ENCODE results near the gene PREX1.

PREX1 gene

DNA sequence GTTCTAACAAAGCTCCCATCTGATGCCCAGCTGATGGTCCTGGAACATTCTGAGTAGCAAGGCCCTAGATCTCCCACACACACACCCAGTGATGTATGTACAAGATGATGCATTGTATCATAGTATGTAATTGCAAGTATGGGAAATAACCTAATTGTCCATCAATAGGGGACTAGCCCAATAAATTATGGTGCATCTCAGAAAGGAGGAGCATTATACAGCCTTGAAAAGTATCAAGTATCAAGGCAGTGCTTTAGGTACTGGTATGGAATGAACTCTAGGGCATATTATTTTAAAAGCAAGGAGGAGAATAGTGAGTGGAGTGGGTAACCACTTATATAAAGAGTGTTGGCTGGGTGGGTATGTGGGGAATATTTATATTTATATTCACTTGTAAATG lies 24.8 kb upstream of the PREX1 start:
- ChIA-PET CTCF (no interaction called here), POLR2A (no interaction called here)
- no peak overlapping the region for H3K27ac ChIP-seq (ENCODE audit: insufficient read depth in 1 of 2, low read depth in 1 of 2, low read length in 2 of 2, poor library complexity in 1 of 2, severe bottlenecking in 2 of 2)
- H3K36me3 ChIP-seq (ENCODE audit: control insufficient read depth in 4 of 4, insufficient read depth in 4 of 4, low read length in 3 of 4) = no peaks in the 10 kb centered on the region
- no peak for DNase-seq
- no peaks in the 10 kb centered on the region for H3K9me3 ChIP-seq (ENCODE audit: control extremely low read depth in 1 of 5, control insufficient read depth in 4 of 5, insufficient read depth in 2 of 5, low read depth in 1 of 5, low read length in 4 of 5)
- no peaks in the 10 kb centered on the region for H3K27me3 ChIP-seq (replicated peaks in 2 of 5; ENCODE audit: control insufficient read depth in 4 of 5, insufficient read depth in 5 of 5, low read length in 4 of 5)
- H3K4me3 ChIP-seq (ENCODE audit: control insufficient read depth in 1 of 7, extremely low read depth in 1 of 7, insufficient read depth in 4 of 7, low read depth in 2 of 7, low read length in 6 of 7) = no peak overlapping the region
- H3K4me1 ChIP-seq (ENCODE audit: control extremely low read depth in 1 of 4, control insufficient read depth in 4 of 4, insufficient read depth in 4 of 4, low read length in 3 of 4) = peaks cover 2 to 37% (median 32%) of the 10 kb centered on the region in 4 experiments

DNA sequence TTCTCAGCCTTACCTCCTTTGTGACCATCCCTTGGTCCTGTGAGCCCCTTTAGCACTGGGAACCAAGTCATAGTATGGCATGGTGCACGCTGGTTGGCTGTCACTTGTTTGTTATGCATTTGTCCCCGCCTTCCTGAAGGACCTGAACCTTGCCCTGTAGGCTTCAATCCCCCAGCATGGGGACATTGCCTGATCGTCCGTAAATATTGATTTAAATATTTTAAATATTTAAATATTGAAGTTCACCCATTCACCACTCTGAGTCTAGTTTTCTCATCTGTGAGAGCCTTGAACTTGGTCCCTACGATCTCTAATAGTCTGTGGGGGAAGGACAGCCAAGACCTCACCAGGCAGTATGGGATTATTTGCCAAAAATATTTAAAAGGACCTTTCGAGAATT lies 23.8 kb upstream of the PREX1 start:
- H3K4me3 ChIP-seq (ENCODE audit: control insufficient read depth in 1 of 7, extremely low read depth in 1 of 7, insufficient read depth in 4 of 7, low read depth in 2 of 7, low read length in 6 of 7) = no peak overlapping the region
- 100% methylated on average over 2 of the region's 6 CpGs for WGBS (ENCODE audit: insufficient coverage)

DNA sequence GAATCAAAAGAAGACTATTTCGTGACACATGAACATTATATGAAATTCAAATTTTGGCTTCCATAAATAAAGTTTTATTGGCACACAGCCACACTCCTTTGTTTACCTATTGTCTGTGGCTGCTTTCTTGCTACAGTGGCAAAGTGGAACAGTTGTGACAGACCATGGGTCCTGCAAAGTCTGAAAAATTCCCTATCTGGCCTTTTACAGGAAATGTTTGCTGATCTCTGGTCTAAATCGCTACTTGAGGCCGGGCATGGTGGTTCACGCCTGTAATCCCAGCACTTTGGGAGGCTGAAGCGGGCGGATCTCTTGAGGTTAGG lies 23.1 kb upstream of the PREX1 start:
- WGBS (ENCODE audit: insufficient coverage) = 85% methylated on average over 5 of the region's 6 CpGs
- POLR2A ChIA-PET = no interaction called here
- Histone ChIP-seq H3K27ac (ENCODE audit: insufficient read depth in 1 of 2, low read depth in 1 of 2, low read length in 2 of 2, poor library complexity in 1 of 2, severe bottlenecking in 2 of 2) (no peak overlapping the region), H3K4me1 (ENCODE audit: control extremely low read depth in 1 of 4, control insufficient read depth in 4 of 4, insufficient read depth in 4 of 4, low read length in 3 of 4) (peaks cover 2 to 32% (median 26%) of the 10 kb centered on the region in 4 experiments), H3K4me3 (ENCODE audit: control insufficient read depth in 1 of 7, extremely low read depth in 1 of 7, insufficient read depth in 4 of 7, low read depth in 2 of 7, low read length in 6 of 7) (no peak overlapping the region), H3K36me3 (ENCODE audit: control insufficient read depth in 4 of 4, insufficient read depth in 4 of 4, low read length in 3 of 4) (no peaks in the 10 kb centered on the region), H3K9me3 (ENCODE audit: control extremely low read depth in 1 of 5, control insufficient read depth in 4 of 5, insufficient read depth in 2 of 5, low read depth in 1 of 5, low read length in 4 of 5) (no peaks in the 10 kb centered on the region), H3K27me3 (replicated peaks in 2 of 5; ENCODE audit: control insufficient read depth in 4 of 5, insufficient read depth in 5 of 5, low read length in 4 of 5) (no peaks in the 10 kb centered on the region)
- no peak for DNase-seq
- CTCF ChIA-PET = interaction anchor here (1.0 to 1.3 kb wide), 2 partner anchors 8 to 9 kb away, joined by 3 to 4 read pairs; no protein-coding TSS in a partner anchor

More for the DNA sequence above, 23.8 kb upstream of the PREX1 start:
- Histone ChIP-seq H3K9me3 (ENCODE audit: control extremely low read depth in 1 of 5, control insufficient read depth in 4 of 5, insufficient read depth in 2 of 5, low read depth in 1 of 5, low read length in 4 of 5) (no peaks in the 10 kb centered on the region), H3K4me1 (ENCODE audit: control extremely low read depth in 1 of 4, control insufficient read depth in 4 of 4, insufficient read depth in 4 of 4, low read length in 3 of 4) (peaks cover 2 to 35% (median 29%) of the 10 kb centered on the region in 4 experiments), H3K36me3 (ENCODE audit: control insufficient read depth in 4 of 4, insufficient read depth in 4 of 4, low read length in 3 of 4) (no peaks in the 10 kb centered on the region), H3K27me3 (replicated peaks in 2 of 5; ENCODE audit: control insufficient read depth in 4 of 5, insufficient read depth in 5 of 5, low read length in 4 of 5) (no peaks in the 10 kb centered on the region), H3K27ac (ENCODE audit: insufficient read depth in 1 of 2, low read depth in 1 of 2, low read length in 2 of 2, poor library complexity in 1 of 2, severe bottlenecking in 2 of 2) (no peak overlapping the region)
- ChIA-PET POLR2A (no interaction called here), CTCF (interaction anchor here (1.0 kb wide), 1 partner anchor 10 kb away, joined by 3 read pairs; no protein-coding TSS in a partner anchor)
- no peak for DNase-seq

DNA sequence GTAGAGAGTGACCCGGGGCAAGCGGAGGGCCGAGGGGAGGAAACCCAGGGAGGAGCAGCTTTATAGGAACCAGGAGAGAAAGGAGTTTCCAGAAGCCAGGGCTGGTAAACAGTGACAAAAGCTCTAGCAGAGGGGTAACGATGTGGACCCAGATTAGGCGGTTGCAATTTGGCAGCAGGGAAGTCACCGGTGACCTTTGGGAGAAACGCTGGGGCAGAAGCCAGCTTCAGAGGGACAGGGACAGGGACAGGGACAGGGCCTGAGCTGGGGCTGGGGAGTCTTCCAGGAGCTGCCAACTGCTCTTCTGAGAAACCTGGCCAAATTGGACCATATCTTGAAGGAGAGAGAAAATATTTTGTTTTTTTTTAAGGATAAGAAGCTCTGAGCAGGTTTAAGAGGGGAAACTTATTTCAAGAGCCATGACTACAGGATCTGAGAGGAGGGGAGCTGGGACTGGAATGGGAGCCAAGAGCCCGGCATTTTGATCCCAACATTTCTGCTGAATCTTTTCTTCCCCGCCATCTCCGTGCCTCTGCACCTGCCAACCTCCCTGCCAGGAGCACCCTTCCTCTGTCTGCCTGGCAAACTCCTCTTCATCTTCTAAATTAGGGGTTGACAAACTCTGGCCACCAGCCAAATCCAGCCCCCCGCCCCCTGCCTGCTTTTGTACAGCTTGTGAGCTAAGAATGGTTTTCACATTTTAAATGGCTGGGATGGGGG lies 22.6 kb upstream of the PREX1 start:
- POLR2A ChIA-PET = interaction anchor here (0.7 kb wide), 1 partner anchor 25 kb away, joined by 4 read pairs; no protein-coding TSS in a partner anchor
- no peak overlapping the region for H3K27ac ChIP-seq (ENCODE audit: insufficient read depth in 1 of 2, low read depth in 1 of 2, low read length in 2 of 2, poor library complexity in 1 of 2, severe bottlenecking in 2 of 2)
- H3K4me3 ChIP-seq (ENCODE audit: control insufficient read depth in 1 of 7, extremely low read depth in 1 of 7, insufficient read depth in 4 of 7, low read depth in 2 of 7, low read length in 6 of 7) = no peak overlapping the region
- no peaks in the 10 kb centered on the region for H3K27me3 ChIP-seq (replicated peaks in 2 of 5; ENCODE audit: control insufficient read depth in 4 of 5, insufficient read depth in 5 of 5, low read length in 4 of 5)
- peaks cover 2 to 30% (median 23%) of the 10 kb centered on the region in 4 experiments for H3K4me1 ChIP-seq (ENCODE audit: control extremely low read depth in 1 of 4, control insufficient read depth in 4 of 4, insufficient read depth in 4 of 4, low read length in 3 of 4)
- CTCF ChIA-PET = interaction anchor here (1.0 to 1.3 kb wide), 2 partner anchors 8 to 9 kb away, joined by 3 to 4 read pairs; no protein-coding TSS in a partner anchor
- H3K36me3 ChIP-seq (ENCODE audit: control insufficient read depth in 4 of 4, insufficient read depth in 4 of 4, low read length in 3 of 4) = no peaks in the 10 kb centered on the region
- DNase-seq = no peak
- no peaks in the 10 kb centered on the region for H3K9me3 ChIP-seq (ENCODE audit: control extremely low read depth in 1 of 5, control insufficient read depth in 4 of 5, insufficient read depth in 2 of 5, low read depth in 1 of 5, low read length in 4 of 5)
- 97% methylated on average over 10 of the region's 11 CpGs for WGBS (ENCODE audit: insufficient coverage)

DNA sequence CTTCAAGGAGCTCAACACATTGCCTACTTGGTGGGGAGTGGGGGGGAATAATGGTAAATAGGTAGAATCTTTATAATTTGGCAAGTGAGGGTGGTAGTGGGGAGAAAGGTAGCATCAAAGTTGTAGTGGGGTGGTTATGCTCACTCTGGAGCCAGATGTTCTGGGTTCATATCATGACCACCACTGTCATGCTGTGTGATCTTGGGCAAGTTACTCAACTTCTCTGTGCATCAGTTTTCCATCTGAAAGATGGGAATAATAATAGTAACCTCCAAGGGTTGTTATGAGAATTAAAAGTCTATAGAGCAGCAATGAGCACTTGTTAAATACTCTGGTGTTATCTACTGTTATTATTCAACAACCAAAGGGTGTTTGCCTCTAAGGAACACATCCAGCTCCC lies 22.0 kb upstream of the PREX1 start:
- Histone ChIP-seq H3K27ac (ENCODE audit: insufficient read depth in 1 of 2, low read depth in 1 of 2, low read length in 2 of 2, poor library complexity in 1 of 2, severe bottlenecking in 2 of 2) (no peak overlapping the region), H3K4me3 (ENCODE audit: control insufficient read depth in 1 of 7, extremely low read depth in 1 of 7, insufficient read depth in 4 of 7, low read depth in 2 of 7, low read length in 6 of 7) (no peak overlapping the region), H3K36me3 (ENCODE audit: control insufficient read depth in 4 of 4, insufficient read depth in 4 of 4, low read length in 3 of 4) (no peaks in the 10 kb centered on the region), H3K9me3 (ENCODE audit: control extremely low read depth in 1 of 5, control insufficient read depth in 4 of 5, insufficient read depth in 2 of 5, low read depth in 1 of 5, low read length in 4 of 5) (no peaks in the 10 kb centered on the region), H3K4me1 (ENCODE audit: control extremely low read depth in 1 of 4, control insufficient read depth in 4 of 4, insufficient read depth in 4 of 4, low read length in 3 of 4) (peaks cover 0 to 25% (median 17%) of the 10 kb centered on the region in 4 experiments), H3K27me3 (replicated peaks in 2 of 5; ENCODE audit: control insufficient read depth in 4 of 5, insufficient read depth in 5 of 5, low read length in 4 of 5) (no peaks in the 10 kb centered on the region)
- POLR2A ChIA-PET = interaction anchor here (0.7 kb wide), 1 partner anchor 26 kb away, joined by 4 read pairs; no protein-coding TSS in a partner anchor
- CTCF ChIA-PET = interaction anchor here (1.3 kb wide), 1 partner anchor 9 kb away, joined by 4 read pairs; no protein-coding TSS in a partner anchor
- no peak for DNase-seq

DNA sequence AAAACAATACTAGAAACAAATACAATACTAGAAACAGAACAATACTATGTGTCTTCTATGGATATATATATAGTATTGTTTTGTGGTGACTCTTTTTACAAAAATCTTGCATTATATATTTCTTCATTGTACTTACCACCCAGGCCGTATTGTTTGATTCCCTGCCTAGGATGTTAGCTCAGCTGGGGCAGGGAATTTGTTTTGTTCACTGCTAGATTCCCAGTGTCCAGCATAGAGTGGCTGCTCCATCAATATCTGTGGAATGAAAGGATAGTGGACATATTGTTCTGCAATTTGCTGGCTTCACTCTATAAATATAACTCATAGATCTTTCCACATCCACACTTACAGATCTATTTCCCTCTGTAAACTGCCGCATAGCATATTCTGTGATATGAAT lies 21.5 kb upstream of the PREX1 start:
- Histone ChIP-seq H3K27ac (ENCODE audit: insufficient read depth in 1 of 2, low read depth in 1 of 2, low read length in 2 of 2, poor library complexity in 1 of 2, severe bottlenecking in 2 of 2) (no peak overlapping the region), H3K27me3 (replicated peaks in 2 of 5; ENCODE audit: control insufficient read depth in 4 of 5, insufficient read depth in 5 of 5, low read length in 4 of 5) (no peaks in the 10 kb centered on the region), H3K36me3 (ENCODE audit: control insufficient read depth in 4 of 4, insufficient read depth in 4 of 4, low read length in 3 of 4) (no peaks in the 10 kb centered on the region), H3K9me3 (ENCODE audit: control extremely low read depth in 1 of 5, control insufficient read depth in 4 of 5, insufficient read depth in 2 of 5, low read depth in 1 of 5, low read length in 4 of 5) (no peaks in the 10 kb centered on the region), H3K4me3 (ENCODE audit: control insufficient read depth in 1 of 7, extremely low read depth in 1 of 7, insufficient read depth in 4 of 7, low read depth in 2 of 7, low read length in 6 of 7) (no peak overlapping the region), H3K4me1 (ENCODE audit: control extremely low read depth in 1 of 4, control insufficient read depth in 4 of 4, insufficient read depth in 4 of 4, low read length in 3 of 4) (peaks cover 0 to 20% (median 13%) of the 10 kb centered on the region in 4 experiments)
- no CpG with 5 or more reads among the region's 2 CpGs for WGBS (ENCODE audit: insufficient coverage)
- POLR2A ChIA-PET = no interaction called here
- no peak for DNase-seq
- CTCF ChIA-PET = interaction anchor here (1.3 kb wide), 1 partner anchor 9 kb away, joined by 4 read pairs; no protein-coding TSS in a partner anchor

DNA sequence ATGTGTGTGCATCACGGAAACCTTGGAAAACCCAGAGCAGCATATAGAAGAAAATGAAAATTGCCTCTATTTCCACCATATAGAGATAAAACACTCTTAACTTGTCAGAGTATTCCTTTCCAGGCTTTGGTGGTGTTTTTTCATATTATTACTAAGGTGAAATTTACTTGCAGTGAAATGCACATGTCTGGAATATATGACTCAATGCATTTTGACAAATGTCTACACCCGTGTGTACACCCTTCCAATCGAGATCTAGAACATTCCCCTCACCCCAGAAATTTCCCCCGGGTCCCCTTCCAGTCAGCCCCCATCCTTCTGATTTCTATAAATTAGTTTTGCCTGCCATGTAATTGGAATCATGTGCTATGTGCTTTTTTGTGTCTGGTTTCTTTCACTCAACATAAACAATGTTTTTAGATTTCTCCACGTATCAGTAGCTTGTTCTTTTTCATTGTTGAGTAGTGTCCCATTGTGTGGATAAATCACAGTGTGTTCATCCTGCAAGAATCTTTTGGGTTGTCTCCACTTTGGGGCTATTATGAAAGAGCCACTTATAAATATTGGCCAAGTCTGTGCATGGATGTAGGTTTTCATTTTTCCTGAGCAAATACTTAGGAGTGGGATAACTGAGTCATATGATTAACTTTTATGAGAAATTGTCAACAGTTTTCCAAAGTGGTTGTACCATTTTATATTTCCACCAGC lies 19.9 kb upstream of the PREX1 start:
- CTCF ChIA-PET = interaction anchor here (0.9 to 1.3 kb wide), 2 partner anchors 15 to 19 kb away, joined by 3 read pairs; no protein-coding TSS in a partner anchor

More for the DNA sequence above, 19.9 kb upstream of the PREX1 start:
- Histone ChIP-seq H3K4me3 (ENCODE audit: control insufficient read depth in 1 of 7, extremely low read depth in 1 of 7, insufficient read depth in 4 of 7, low read depth in 2 of 7, low read length in 6 of 7) (no peak overlapping the region), H3K27me3 (replicated peaks in 2 of 5; ENCODE audit: control insufficient read depth in 4 of 5, insufficient read depth in 5 of 5, low read length in 4 of 5) (no peaks in the 10 kb centered on the region), H3K27ac (ENCODE audit: insufficient read depth in 1 of 2, low read depth in 1 of 2, low read length in 2 of 2, poor library complexity in 1 of 2, severe bottlenecking in 2 of 2) (no peak overlapping the region), H3K36me3 (ENCODE audit: control insufficient read depth in 4 of 4, insufficient read depth in 4 of 4, low read length in 3 of 4) (no peaks in the 10 kb centered on the region), H3K9me3 (ENCODE audit: control extremely low read depth in 1 of 5, control insufficient read depth in 4 of 5, insufficient read depth in 2 of 5, low read depth in 1 of 5, low read length in 4 of 5) (no peaks in the 10 kb centered on the region), H3K4me1 (ENCODE audit: control extremely low read depth in 1 of 4, control insufficient read depth in 4 of 4, insufficient read depth in 4 of 4, low read length in 3 of 4) (peaks cover 0 to 13% (median 9%) of the 10 kb centered on the region in 4 experiments)
- no CpG with 5 or more reads among the region's 5 CpGs for WGBS (ENCODE audit: insufficient coverage)
- no peak for DNase-seq
- POLR2A ChIA-PET = no interaction called here

All from common myeloid progenitor, CD34-positive (primary cell).